Mesodermal cell (in vitro differentiated cells): ENCODE results near the gene ANKH.

Source experiments
- H3K27ac ChIP-seq: 2 replicates; pipeline ENCODE4 v1.7.0; 2013; ENCODE audit warnings: mild to moderate bottlenecking, low read depth, low read length, moderate library complexity; ENCODE audit not compliant: severe bottlenecking
- H3K36me3 ChIP-seq: 2 replicates; pipeline ENCODE4 v1.7.1; 2013; ENCODE audit warnings: mild to moderate bottlenecking, low read length, moderate library complexity; ENCODE audit not compliant: control insufficient read depth, insufficient read depth
- H3K4me1 ChIP-seq: one replicate; pipeline ENCODE4 v1.7.1; 2013; ENCODE audit warnings: mild to moderate bottlenecking, low read length; ENCODE audit not compliant: insufficient read depth, control insufficient read depth, poor library complexity, severe bottlenecking
- H3K4me3 ChIP-seq: 2 replicates; pipeline ENCODE4 v1.7.0; 2013; ENCODE audit warnings: low read length, control low read depth, mild to moderate bottlenecking; ENCODE audit not compliant: insufficient read depth, poor library complexity, severe bottlenecking; ENCODE audit errors: extremely low read depth
- H3K9me3 ChIP-seq: 2 replicates; pipeline ENCODE4 v1.7.1; 2013; ENCODE audit warnings: mild to moderate bottlenecking, low read length, moderate library complexity; ENCODE audit not compliant: control insufficient read depth
- whole genome bisulfite sequencing, 2 experiments: methylation state at CpG; one replicate each; pipeline ENCODE4 v1.1.5; 2013; ENCODE audit warnings: missing lambda C conversion rate in 2 of 2; ENCODE audit not compliant: insufficient coverage in 2 of 2; 5-methylcytosine and 5-hydroxymethylcytosine counted together

The ANKH gene

GRCh38 chr5:14713476-14714390, 157.8 kb downstream of the ANKH start:
- Histone ChIP-seq H3K4me1 (no peaks in the 10 kb centered on the region), H3K9me3 (peaks cover 1% of the 10 kb centered on the region), H3K27ac (no peak overlapping the region), H3K4me3 (no peak overlapping the region), H3K36me3 (peaks cover 66% of the 10 kb centered on the region)
- WGBS, 2 experiments, result 96 to 97% methylated on average over 17 to 18 of the region's 23 CpGs

GRCh38 chr5:14712666-14713065, 158.9 kb downstream of the ANKH start:
- Histone ChIP-seq H3K9me3 (no peaks in the 10 kb centered on the region), H3K4me3 (no peak overlapping the region), H3K36me3 (peaks cover 76% of the 10 kb centered on the region), H3K4me1 (peaks cover 1% of the 10 kb centered on the region), H3K27ac (no peak overlapping the region)
- 97 to 98% methylated on average over 9 to 16 of the region's 17 CpGs for WGBS, 2 experiments

- peaks cover 6% of the 10 kb centered on the region for H3K4me1 ChIP-seq
- no peak overlapping the region for H3K4me3 ChIP-seq
- peaks cover 81% of the 10 kb centered on the region for H3K36me3 ChIP-seq
- no peaks in the 10 kb centered on the region for H3K9me3 ChIP-seq
- H3K27ac ChIP-seq, result no peak overlapping the region
- 97 to 99% methylated on average over 6 to 11 of the region's 11 CpGs for WGBS, 2 experiments
Measured at GRCh38 chr5:14712131-14712530, 159.4 kb downstream of the ANKH start.

- H3K9me3 ChIP-seq, result no peaks in the 10 kb centered on the region
- H3K36me3 ChIP-seq, result peaks cover 76% of the 10 kb centered on the region
- 92 to 93% methylated on average over 20 to 24 of the region's 28 CpGs for WGBS, 2 experiments
- H3K27ac ChIP-seq, result no peak overlapping the region
- H3K4me1 ChIP-seq, result peaks cover 18% of the 10 kb centered on the region
- H3K4me3 ChIP-seq, result no peak overlapping the region
Measured at GRCh38 chr5:14710313-14710994, 161.1 kb downstream of the ANKH start.

- no peaks in the 10 kb centered on the region for H3K9me3 ChIP-seq
- peaks cover 18% of the 10 kb centered on the region for H3K4me1 ChIP-seq
- no peak overlapping the region for H3K27ac ChIP-seq
- 98 to 100% methylated on average over 4 of the region's 5 CpGs for WGBS, 2 experiments
- H3K4me3 ChIP-seq, result no peak overlapping the region
- peaks cover 77% of the 10 kb centered on the region for H3K36me3 ChIP-seq
Measured at GRCh38 chr5:14708551-14708950, 163.0 kb downstream of the ANKH start.

GRCh38 chr5:14707811-14708390, 163.7 kb downstream of the ANKH start:
- Histone ChIP-seq H3K36me3 (peaks cover 77% of the 10 kb centered on the region), H3K27ac (no peak overlapping the region), H3K4me3 (no peak overlapping the region), H3K4me1 (peaks cover 18% of the 10 kb centered on the region), H3K9me3 (no peaks in the 10 kb centered on the region)
- WGBS, 2 experiments, result 91 to 97% methylated on average over 9 of the region's 9 CpGs

GRCh38 chr5:14706615-14707021, 165.0 kb downstream of the ANKH start:
- no peak overlapping the region for H3K27ac ChIP-seq
- WGBS, 2 experiments, result 93 to 100% methylated on average over 2 to 4 of the region's 6 CpGs

GRCh38 chr5:14705556-14705955, 166.0 kb downstream of the ANKH start:
- Histone ChIP-seq H3K4me1 (peaks cover 18% of the 10 kb centered on the region), H3K9me3 (no peaks in the 10 kb centered on the region), H3K27ac (no peak overlapping the region), H3K4me3 (no peak overlapping the region), H3K36me3 (peaks cover 71% of the 10 kb centered on the region)
- 96 to 100% methylated on average over 1 to 7 of the region's 8 CpGs for WGBS, 2 experiments

More at GRCh38 chr5:14706615-14707021, 165.0 kb downstream of the ANKH start:
- Histone ChIP-seq H3K36me3 (peaks cover 73% of the 10 kb centered on the region), H3K9me3 (no peaks in the 10 kb centered on the region), H3K4me3 (no peak overlapping the region), H3K4me1 (peaks cover 18% of the 10 kb centered on the region)

- Histone ChIP-seq H3K4me3 (no peak overlapping the region), H3K4me1 (peaks cover 13% of the 10 kb centered on the region), H3K36me3 (peaks cover 67% of the 10 kb centered on the region), H3K9me3 (no peaks in the 10 kb centered on the region), H3K27ac (no peak overlapping the region)
- WGBS, 2 experiments, result 96 to 98% methylated on average over 10 to 11 of the region's 11 CpGs
Measured at GRCh38 chr5:14702238-14702839, 169.2 kb downstream of the ANKH start.

- Histone ChIP-seq H3K36me3 (peaks cover 69% of the 10 kb centered on the region), H3K9me3 (no peaks in the 10 kb centered on the region), H3K4me3 (no peak overlapping the region), H3K4me1 (peaks cover 6% of the 10 kb centered on the region), H3K27ac (no peak overlapping the region)
- WGBS, 2 experiments, result 90 to 98% methylated on average over 8 to 9 of the region's 10 CpGs
Measured at GRCh38 chr5:14701556-14701955, 170.0 kb downstream of the ANKH start.
